NCI-H82 (cell line): ENCODE measurements around the gene SLC7A11.
A peak's percentile ranks its signal among the peaks of the same experiment; 100 is the strongest.

Source experiments
- DNase-seq: peaks from one replicate; lab custom pipeline; 2025; lab: John Stamatoyannopoulos, UW

SLC7A11 gene

GRCh38 chr4:138161351-138161750 lies 80.8 kb downstream of the SLC7A11 start:
- peak; percentile 38 for DNase-seq

GRCh38 chr4:138158746-138159297 lies 83.3 kb downstream of the SLC7A11 start:
- no peak for DNase-seq

GRCh38 chr4:138140879-138141278 lies 101.3 kb downstream of the SLC7A11 start:
- DNase-seq, result no peak

DNA sequence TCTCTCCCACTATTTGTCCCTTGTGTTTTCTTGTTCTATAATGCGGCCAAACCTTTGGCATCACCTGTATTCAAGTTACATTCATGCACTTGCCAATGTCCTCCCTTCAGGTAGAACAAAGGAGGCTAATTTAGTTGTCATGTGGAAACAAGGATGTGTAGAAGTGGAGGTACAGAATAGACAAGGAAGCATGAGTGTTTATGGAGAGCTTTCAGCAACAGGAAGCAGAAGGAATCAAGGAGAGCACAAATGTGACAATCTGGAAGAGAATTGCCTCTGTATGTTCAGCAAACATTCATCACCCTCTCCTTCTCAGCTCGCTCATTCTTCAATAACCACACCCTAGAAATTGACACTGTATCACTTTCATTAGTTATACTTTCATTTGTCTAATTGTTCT lies 103.4 kb downstream of the SLC7A11 start:
- no peak for DNase-seq

- no peak for DNase-seq
Measured at GRCh38 chr4:138135610-138136009, 106.5 kb downstream of the SLC7A11 start.

DNA sequence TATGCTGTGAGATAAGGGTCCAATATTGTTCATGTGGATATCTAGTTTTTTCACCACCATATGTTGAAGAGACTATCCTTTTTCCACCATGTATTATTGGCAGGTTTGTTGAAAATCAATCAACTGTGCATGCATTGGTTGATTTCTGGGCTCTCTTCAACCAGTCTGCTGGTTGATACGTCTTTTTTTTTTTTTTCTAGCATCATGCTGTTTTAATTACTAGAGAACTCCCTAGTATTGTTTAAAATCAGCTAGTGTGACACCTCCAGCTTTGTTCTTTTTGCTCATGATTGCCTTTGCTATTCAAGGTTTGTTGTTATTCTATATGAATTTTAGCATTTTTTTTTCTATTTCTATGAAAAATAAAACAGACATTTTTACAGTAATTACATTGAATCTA lies 123.9 kb downstream of the SLC7A11 start:
- no peak for DNase-seq

DNA sequence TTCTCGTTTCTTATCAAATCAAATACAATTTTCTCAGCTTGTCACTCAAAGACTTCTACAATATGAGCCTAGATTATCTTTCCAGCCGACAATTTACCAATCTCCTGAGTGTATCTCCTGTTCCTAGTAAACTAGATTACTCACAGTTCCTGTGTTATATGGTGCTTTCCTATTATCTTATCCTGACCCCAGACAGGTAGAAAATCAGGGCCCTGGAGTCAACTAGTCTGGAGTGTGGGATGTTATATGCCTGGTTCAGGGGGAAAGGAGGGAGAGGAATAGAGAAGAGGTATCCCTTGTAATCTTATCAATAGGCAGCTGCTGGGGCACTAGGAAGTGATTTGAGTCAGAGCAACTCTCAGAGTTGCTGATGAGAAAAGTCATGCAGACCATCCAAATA lies 127.1 kb downstream of the SLC7A11 start:
- DNase-seq, result no peak

- no peak for DNase-seq
Measured at GRCh38 chr4:138114434-138114833, 127.7 kb downstream of the SLC7A11 start.
